Lower lobe of right lung (tissue), 2 donors: Measurements from ENCODE around the gene C1orf21. TPM values are rescaled to one million over a fixed set of nuclear protein-coding genes. Genes with fewer than 3 reads are reported as not detected.

Experiments used
- ATAC-seq, 2 donors: fragments of 200-7000 bp; cut with Tn5 transposase; one replicate each; pipeline ENCODE4 v1.9.1; 2020 to 2022; ENCODE audit warnings: mild to moderate bottlenecking in 2 of 2, moderate library complexity in 2 of 2
- DNase-seq: peaks from one replicate; pipeline ENCODE4 v3.0.0-alpha.2; 2020
- H3K27ac ChIP-seq: fragments of 200-600 bp; one replicate; pipeline ENCODE4 v1.8.0; 2022
- H3K27me3 ChIP-seq: fragments of 200-600 bp; one replicate; pipeline ENCODE4 v1.8.0; 2022; ENCODE audit warnings: low read depth
- H3K36me3 ChIP-seq: fragments of 200-600 bp; one replicate; pipeline ENCODE4 v1.8.0; 2022; ENCODE audit warnings: mild to moderate bottlenecking
- H3K4me1 ChIP-seq: fragments of 200-600 bp; one replicate; pipeline ENCODE4 v1.8.0; 2022
- H3K4me3 ChIP-seq: fragments of 200-600 bp; one replicate; pipeline ENCODE4 v1.8.0; 2022; ENCODE audit warnings: mild to moderate bottlenecking
- H3K9me3 ChIP-seq: fragments of 200-600 bp; one replicate; pipeline ENCODE4 v1.8.0; 2022
- intact Hi-C: fragments of 100-400 bp; cut with DNase I; formaldehyde crosslinking; loops from one replicate; pipeline ENCODE4 v1.11.0; 2022
- total RNA-seq: library from RNA; stranded (reverse); fragmentation: NEBNext Ultra II Directional; extraction: Animal tissue kit (Norgen Biotek cat#: 25700); gene quantifications from one replicate; pipeline ENCODE4 v1.2.1, GENCODE V29; 2021
- TF ChIP-seq, protein P1 (sequence below): fragments of 200-600 bp; IDR thresholded peaks from one replicate; pipeline ENCODE4 v1.8.0; 2022; ENCODE audit warnings: antibody characterized with exemption, mild to moderate bottlenecking
- donor health status: DM: no; HTN: yes; CAD: no; lungs with severe emphysema.

Gene C1orf21
- total RNA-seq, 1 donor from 2014 or later, result 70.8 TPM

GRCh38 chr1:184569106-184569505, 182.3 kb downstream of the C1orf21 start:
- H3K36me3 ChIP-seq, result no peaks in the 10 kb centered on the region
- no peaks in the 10 kb centered on the region for H3K27me3 ChIP-seq
- DNase-seq, result no peak
- no peaks in the 10 kb centered on the region for H3K4me1 ChIP-seq
- H3K9me3 ChIP-seq, result no peaks in the 10 kb centered on the region
- ATAC-seq, result no peak
- no peak overlapping the region for H3K4me3 ChIP-seq
- TF ChIP-seq, protein P1, sequence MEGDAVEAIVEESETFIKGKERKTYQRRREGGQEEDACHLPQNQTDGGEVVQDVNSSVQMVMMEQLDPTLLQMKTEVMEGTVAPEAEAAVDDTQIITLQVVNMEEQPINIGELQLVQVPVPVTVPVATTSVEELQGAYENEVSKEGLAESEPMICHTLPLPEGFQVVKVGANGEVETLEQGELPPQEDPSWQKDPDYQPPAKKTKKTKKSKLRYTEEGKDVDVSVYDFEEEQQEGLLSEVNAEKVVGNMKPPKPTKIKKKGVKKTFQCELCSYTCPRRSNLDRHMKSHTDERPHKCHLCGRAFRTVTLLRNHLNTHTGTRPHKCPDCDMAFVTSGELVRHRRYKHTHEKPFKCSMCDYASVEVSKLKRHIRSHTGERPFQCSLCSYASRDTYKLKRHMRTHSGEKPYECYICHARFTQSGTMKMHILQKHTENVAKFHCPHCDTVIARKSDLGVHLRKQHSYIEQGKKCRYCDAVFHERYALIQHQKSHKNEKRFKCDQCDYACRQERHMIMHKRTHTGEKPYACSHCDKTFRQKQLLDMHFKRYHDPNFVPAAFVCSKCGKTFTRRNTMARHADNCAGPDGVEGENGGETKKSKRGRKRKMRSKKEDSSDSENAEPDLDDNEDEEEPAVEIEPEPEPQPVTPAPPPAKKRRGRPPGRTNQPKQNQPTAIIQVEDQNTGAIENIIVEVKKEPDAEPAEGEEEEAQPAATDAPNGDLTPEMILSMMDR, result no peak
- intact Hi-C loops, result loop anchor here (10.0 kb wide), 1 partner anchor 84 kb away; no protein-coding TSS in a partner anchor
- no peak overlapping the region for H3K27ac ChIP-seq

GRCh38 chr1:184574588-184574987, 187.8 kb downstream of the C1orf21 start:
- no peaks in the 10 kb centered on the region for H3K9me3 ChIP-seq
- H3K27me3 ChIP-seq, result no peaks in the 10 kb centered on the region
- no peak overlapping the region for H3K4me3 ChIP-seq
- intact Hi-C loops, result no loop called here
- DNase-seq (no peak), ATAC-seq (peak; percentile 34 to 52)
- H3K4me1 ChIP-seq, result peaks cover 5% of the 10 kb centered on the region
- no peaks in the 10 kb centered on the region for H3K36me3 ChIP-seq
- peak overlapping the region; percentile 44 for H3K27ac ChIP-seq
- TF ChIP-seq, protein P1, result no peak

- Histone ChIP-seq H3K27ac (no peak overlapping the region), H3K9me3 (no peaks in the 10 kb centered on the region), H3K4me3 (no peak overlapping the region), H3K27me3 (no peaks in the 10 kb centered on the region), H3K36me3 (no peaks in the 10 kb centered on the region), H3K4me1 (peaks cover 5% of the 10 kb centered on the region)
- DNase-seq (no peak), ATAC-seq (no peak)
- TF ChIP-seq, protein P1, result no peak
- intact Hi-C loops, result no loop called here
These were observed 190.0 kb downstream of the C1orf21 start for GRCh38 chr1:184576822-184577221.

- Histone ChIP-seq H3K36me3 (no peaks in the 10 kb centered on the region), H3K27ac (no peak overlapping the region), H3K27me3 (no peaks in the 10 kb centered on the region), H3K9me3 (no peaks in the 10 kb centered on the region), H3K4me1 (peaks cover 5% of the 10 kb centered on the region), H3K4me3 (no peak overlapping the region)
- intact Hi-C loops, result no loop called here
- ATAC-seq (no peak), DNase-seq (no peak)
- TF ChIP-seq, protein P1, result no peak
These were observed 190.5 kb downstream of the C1orf21 start for GRCh38 chr1:184577319-184577718.

DNA sequence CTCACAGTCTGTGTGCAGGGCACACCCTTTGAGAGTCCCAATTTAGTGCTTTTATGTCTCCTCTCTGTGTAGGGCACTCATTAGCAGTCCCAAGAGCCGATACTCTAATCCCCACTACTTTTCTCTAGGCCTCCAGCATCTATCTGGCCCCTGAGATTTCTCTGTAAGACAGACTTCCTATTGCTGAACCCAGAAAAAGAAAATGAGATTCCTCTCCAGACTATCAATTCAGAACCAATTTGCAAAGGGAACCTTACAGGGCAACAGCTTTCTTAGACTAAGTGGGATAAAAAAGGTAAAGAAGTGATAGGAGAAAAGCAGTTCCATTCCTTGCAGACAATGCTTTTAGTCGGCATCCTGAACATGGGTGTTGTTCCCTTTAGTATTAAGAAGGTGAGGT, 195.6 kb downstream of the C1orf21 start:
- H3K36me3 ChIP-seq, result no peaks in the 10 kb centered on the region
- no peaks in the 10 kb centered on the region for H3K27me3 ChIP-seq
- H3K4me3 ChIP-seq, result no peak overlapping the region
- no peaks in the 10 kb centered on the region for H3K4me1 ChIP-seq
- ATAC-seq (no peak), DNase-seq (no peak)
- intact Hi-C loops, result no loop called here
- no peak overlapping the region for H3K27ac ChIP-seq
- TF ChIP-seq, protein P1, result no peak
- no peaks in the 10 kb centered on the region for H3K9me3 ChIP-seq

DNA sequence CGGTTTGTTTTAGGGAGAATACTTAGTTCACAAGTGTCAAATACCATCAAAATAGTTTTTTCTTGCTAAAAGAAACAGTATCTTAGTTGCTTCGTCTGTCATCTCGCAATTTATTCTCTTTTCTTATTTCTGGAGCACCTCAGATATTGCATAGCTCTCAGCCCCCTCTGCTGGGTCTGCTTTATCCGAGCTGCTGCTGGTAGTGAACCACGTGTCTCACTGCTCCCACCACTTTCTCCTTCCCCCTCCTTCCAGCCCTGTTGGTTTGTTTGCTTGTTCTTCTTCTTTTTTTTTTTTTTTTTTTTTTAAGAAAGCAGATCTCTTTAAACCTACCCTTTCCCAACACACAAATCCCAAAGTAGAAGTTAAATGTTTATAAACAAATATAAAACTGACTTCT, 197.0 kb downstream of the C1orf21 start:
- no peak overlapping the region for H3K4me3 ChIP-seq
- ATAC-seq (no peak), DNase-seq (no peak)
- H3K4me1 ChIP-seq, result no peaks in the 10 kb centered on the region
- no peaks in the 10 kb centered on the region for H3K9me3 ChIP-seq
- TF ChIP-seq, protein P1, result no peak
- no peak overlapping the region for H3K27ac ChIP-seq
- no peaks in the 10 kb centered on the region for H3K36me3 ChIP-seq
- H3K27me3 ChIP-seq, result no peaks in the 10 kb centered on the region
- intact Hi-C loops, result no loop called here
